GM19463 (cell line): ENCODE data around the gene SEPHS1.
"Not testable (repeated sequence)": the region's sequence is repeated elsewhere in the genome, so short reads cannot be mapped to it uniquely, and the experiment has no call there.

ENCODE experiments used
- ATAC-seq: cut with Tn5 transposase; IDR thresholded peaks from one replicate; pipeline ENCODE4 v1.9.1; 2021; ENCODE audit warnings: mild to moderate bottlenecking, moderate library complexity; ENCODE audit not compliant: unreplicated experiment

SEPHS1 gene

DNA sequence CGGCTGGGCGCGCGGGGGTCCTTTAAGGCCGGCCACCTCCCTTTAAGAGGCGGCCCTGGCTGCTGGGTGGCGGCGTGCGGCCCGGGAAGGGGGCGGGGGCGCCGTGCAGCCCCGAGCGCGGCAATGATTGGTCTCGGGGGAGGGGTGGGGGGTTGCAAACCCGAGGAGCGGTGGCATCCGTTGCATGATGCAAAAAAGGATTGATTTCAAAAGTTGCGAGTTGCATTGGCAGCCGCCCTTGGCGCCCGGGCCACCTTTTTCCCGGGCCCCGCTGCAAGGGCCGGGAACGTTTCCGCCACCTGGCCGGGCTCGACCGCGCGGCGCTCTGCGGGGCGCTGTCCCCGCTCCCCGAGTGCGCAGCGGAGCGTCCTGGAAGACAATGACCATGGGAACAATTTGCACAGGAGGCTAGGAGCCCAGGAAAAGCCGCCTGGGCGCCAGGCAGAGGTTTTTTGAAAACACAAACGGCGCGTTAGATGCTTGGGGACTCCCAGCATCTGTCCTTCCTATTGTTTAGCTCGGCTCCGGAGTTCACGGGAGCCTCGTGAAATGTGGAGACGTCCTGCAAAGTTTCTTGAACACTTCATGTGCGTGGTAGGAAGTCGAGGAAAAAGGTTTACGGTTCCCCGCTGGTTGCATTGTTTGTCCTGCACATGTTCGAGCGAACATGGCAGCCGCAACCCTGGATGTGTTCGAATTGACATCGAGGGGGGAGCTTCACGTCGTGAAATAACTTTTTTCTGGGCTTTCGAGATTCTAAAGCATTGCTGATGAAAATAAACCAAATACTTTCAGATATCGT is at the start of gene SEPHS1:
SEPHS1 (minus strand) TSS at position 78 of the 802 bp plus-strand sequence. CDS start 3,343 bp downstream, outside the sequence.
- peak; percentile 58 for ATAC-seq

GRCh38 chr10:13397052-13397451 is 49.0 kb upstream of the SEPHS1 start:
- ATAC-seq, result no peak

DNA sequence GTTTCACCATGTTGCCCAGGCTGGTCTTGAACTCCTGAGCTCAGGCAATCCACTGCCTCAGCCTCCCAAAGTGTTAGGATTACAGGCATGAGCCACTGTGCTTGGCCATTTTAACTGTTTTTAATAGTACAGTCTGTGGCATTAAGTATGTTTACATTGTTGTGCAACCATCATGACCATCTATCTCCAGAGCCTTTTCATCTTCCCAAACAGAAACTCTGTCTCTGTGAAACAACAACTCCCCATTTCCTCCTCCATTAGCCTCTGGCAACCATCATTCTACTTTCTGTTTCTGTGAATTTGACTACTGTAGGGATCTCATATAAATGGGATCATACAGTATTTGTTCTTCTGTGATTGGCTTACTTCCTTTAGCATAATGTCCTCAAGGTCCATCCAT is 48.3 kb upstream of the SEPHS1 start:
- no peak for ATAC-seq

DNA sequence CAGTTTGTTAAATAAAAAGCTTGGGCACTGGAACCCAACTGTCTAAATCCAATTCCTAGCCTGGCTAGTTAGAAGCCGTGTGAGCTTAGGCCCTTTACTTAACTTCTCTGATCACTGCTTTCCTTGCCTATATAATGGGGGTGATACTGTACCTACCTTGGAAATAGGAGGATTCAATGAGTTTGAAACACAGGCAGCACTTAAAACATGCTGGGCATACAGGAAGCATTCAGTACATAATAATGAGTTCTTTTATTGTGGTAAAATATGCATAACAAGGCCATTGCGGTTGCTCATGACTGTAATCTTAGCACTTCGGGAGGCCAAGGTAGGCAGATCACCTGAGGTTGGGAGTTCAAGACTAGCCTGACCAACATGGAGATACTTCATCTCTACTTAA is 47.4 kb upstream of the SEPHS1 start:
- no peak for ATAC-seq

DNA sequence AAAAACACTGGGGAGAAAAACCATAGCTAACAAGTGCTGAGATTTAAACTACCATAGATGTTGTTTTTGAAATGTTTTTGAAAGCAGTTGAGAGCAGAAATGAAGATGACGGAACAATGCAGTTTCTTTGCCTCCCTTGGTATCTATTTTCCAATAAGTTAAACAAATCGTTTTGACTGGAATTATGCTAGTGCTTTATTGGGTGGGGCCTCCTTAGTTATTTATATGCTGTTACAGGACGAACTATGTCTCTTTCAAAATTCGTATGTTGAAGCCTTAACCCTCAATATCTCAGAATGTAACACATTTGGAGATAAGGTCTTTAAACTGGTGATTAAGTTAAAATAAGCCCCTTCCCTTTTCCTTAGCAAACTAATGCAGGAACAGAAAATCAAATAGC is 45.5 kb upstream of the SEPHS1 start:
- no peak for ATAC-seq

GRCh38 chr10:13392701-13393100 is 44.6 kb upstream of the SEPHS1 start:
- no peak for ATAC-seq

GRCh38 chr10:13390604-13391522 is 42.8 kb upstream of the SEPHS1 start:
- no peak for ATAC-seq

GRCh38 chr10:13388478-13389230 is 40.6 kb upstream of the SEPHS1 start:
- ATAC-seq, result no peak

- no peak for ATAC-seq
These were observed 37.9 kb upstream of the SEPHS1 start for GRCh38 chr10:13386021-13386420.

DNA sequence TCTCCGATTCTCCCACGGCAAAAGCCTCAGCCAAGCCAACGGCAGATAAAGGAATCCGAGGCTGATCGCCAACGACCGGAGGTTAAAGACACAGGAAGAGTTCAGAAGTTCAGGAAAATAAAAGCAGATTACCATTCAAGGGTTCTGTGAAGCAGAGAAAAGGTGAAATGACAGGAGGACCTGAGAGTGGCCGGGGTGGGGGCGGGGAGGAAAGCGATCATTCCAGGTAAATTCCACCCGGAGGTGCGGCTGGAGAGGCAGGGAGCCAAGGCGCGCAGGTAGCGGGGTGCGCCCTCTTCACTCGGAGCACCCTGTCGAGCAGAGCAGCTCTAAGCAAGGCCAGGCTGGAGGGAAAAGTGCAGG is 35.3 kb upstream of the SEPHS1 start:
- no peak for ATAC-seq

- ATAC-seq, result no peak
These were observed 34.8 kb upstream of the SEPHS1 start for GRCh38 chr10:13382703-13383398.

DNA sequence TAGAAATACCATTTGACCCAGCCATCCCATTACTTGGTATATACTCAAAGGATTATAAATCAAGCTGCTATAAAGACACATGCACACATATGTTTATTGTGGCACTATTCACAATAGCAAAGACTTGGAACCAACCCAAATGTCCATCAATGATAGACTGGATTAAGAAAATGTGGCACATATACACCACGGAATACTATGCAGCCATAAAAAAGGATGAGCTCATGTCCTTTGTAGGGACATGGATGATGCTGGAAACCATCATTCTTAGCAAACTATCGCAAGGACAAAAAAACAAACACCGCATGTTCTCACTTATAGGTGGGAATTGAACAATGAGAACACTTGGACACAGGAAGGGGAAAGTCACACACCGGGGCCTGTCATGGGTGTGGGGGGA is 31.0 kb upstream of the SEPHS1 start:
- not testable (repeated sequence) for ATAC-seq

DNA sequence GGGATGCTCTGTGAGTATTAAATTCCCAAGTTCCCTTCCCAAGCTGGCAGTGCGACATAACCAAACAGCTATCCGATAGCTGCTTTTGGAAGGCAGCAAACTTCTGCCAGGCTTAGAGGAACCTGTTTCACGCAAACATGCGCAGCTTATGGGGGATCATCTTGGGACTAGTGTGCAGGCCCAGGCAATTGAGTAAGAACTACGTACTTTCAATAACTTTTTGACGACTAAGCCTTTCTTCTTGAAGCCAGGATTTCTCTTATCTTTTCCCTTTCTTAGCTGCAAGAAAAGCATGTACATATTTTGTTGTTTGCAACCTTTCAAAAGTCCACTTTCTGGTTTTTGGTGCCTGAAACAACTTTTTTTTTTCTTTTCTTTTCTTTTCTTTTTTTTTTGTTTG is 28.7 kb upstream of the SEPHS1 start:
- no peak for ATAC-seq

DNA sequence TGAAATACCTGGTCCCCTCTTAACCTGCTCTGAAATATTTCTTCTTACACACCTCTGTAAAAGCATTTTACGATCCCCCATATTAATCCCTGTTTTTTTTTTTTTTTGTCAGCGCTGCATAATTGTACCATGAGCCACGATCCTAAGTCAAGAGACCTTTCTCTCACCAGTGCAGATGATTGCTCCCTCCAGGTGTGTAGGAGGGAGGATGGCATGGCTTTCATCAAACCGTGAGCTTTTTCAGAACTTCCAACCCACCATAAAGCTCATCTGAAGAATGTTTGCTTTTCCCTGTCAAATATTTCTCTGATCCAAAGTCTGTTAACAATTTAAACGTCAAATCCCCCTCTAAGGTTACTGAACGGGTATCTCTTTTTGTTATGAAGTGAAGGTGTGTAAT is 28.2 kb upstream of the SEPHS1 start:
- ATAC-seq, result no peak

- ATAC-seq, result no peak
These were observed 27.7 kb upstream of the SEPHS1 start for GRCh38 chr10:13375791-13376190.

DNA sequence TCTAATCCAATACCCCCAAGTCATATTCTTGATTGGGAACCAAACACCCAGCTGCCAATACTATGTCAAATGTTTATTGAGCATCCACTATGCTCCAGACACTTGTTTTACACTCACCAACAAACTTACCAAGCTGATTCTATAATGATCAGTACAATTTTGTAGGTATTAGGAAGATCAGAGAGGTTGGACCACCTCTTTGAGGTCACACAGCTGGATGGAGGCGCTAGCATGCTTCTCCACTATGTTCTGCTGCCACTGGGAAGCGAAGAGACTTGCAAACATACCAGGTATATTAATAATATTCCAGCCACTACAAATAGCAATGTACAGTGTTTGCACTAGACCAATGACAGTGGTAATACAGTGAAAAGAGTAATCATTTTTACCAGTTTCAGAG is 25.6 kb upstream of the SEPHS1 start:
- ATAC-seq, result no peak

GRCh38 chr10:13372524-13372923 is 24.4 kb upstream of the SEPHS1 start:
- ATAC-seq, result no peak

DNA sequence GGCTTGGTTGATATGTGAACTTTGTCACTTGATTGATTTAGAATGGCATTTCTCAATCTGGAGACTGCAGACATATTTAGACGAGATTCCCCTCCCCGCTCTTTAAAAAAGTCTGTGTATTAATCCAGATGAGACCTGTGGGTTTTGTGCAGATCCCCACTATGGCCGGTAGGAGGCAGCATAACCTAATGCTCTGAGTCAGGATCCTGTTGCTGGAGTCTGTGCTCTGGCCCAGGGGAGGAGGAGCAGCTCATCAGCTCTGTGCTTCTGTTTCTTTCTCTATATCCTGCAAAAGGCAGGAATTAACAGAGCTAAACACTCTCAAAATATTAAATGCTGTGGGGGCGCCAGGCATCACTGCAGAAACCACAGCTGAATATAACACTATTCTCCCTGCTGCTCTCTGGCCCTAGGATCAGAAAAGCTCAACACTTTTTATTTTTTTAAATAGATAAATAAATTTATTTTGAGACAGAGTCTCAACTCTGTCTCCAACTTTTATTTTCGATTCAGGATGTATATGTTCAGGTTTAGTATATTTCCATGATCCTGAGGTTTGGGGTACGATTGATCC is 23.9 kb upstream of the SEPHS1 start:
- ATAC-seq, result peak; percentile 77

GRCh38 chr10:13366891-13367290 is 18.8 kb upstream of the SEPHS1 start:
- ATAC-seq, result no peak

- no peak for ATAC-seq
These were observed 17.7 kb upstream of the SEPHS1 start for GRCh38 chr10:13365831-13366230.
